Osteoblast (primary cell): ENCODE measurements around the gene GIPR. TPM values are rescaled to one million over a fixed set of nuclear protein-coding genes. Genes with fewer than 3 reads are reported as not detected.

Experiments
- DNase-seq: peaks from one replicate; pipeline ENCODE4 v3.0.0; 2011; ENCODE audit warnings: low spot score, mixed read lengths; ENCODE audit not compliant: insufficient read length; ENCODE audit errors: missing footprints
- H2AFZ ChIP-seq: 2 replicates; pipeline ENCODE4 v1.6.0; 2011; ENCODE audit warnings: mild to moderate bottlenecking, low read length
- H3K27ac ChIP-seq: 2 replicates; pipeline ENCODE4 v1.5.1; 2011; ENCODE audit warnings: mild to moderate bottlenecking, low read depth, low read length, moderate library complexity
- H3K27me3 ChIP-seq: 2 replicates; pipeline ENCODE4 v1.6.0; 2012; ENCODE audit warnings: mild to moderate bottlenecking, control low read depth, inconsistent platforms, low read length, moderate library complexity; ENCODE audit not compliant: insufficient read depth
- H3K36me3 ChIP-seq: 2 replicates; pipeline ENCODE4 v1.5.1; 2011; ENCODE audit warnings: mild to moderate bottlenecking, low read length, control low read depth, moderate library complexity; ENCODE audit not compliant: insufficient read depth
- H3K4me1 ChIP-seq: 2 replicates; pipeline ENCODE4 v1.5.1; 2011; ENCODE audit warnings: mild to moderate bottlenecking, low read length, control low read depth, moderate library complexity; ENCODE audit not compliant: insufficient read depth
- H3K4me2 ChIP-seq: 2 replicates; pipeline ENCODE4 v1.6.0; 2011; ENCODE audit warnings: mild to moderate bottlenecking, low read length; ENCODE audit not compliant: insufficient read depth
- H3K4me3 ChIP-seq: fragments of 200-600 bp; sonication (generic); 3 replicates; pipeline ENCODE4 v1.5.1; 2012; ENCODE audit warnings: mild to moderate bottlenecking, low read length, inconsistent platforms; ENCODE audit not compliant: insufficient read depth
- H3K79me2 ChIP-seq: 2 replicates; pipeline ENCODE4 v1.6.0; 2012; ENCODE audit warnings: mild to moderate bottlenecking, low read length, control low read depth, inconsistent platforms; ENCODE audit not compliant: insufficient read depth
- H3K9me3 ChIP-seq: 2 replicates; pipeline ENCODE4 v1.5.1; 2011; ENCODE audit warnings: low read depth, low read length, control low read depth
- H4K20me1 ChIP-seq: 2 replicates; pipeline ENCODE4 v1.6.0; 2012; ENCODE audit warnings: mild to moderate bottlenecking, low read length, control low read depth; ENCODE audit not compliant: insufficient read depth
- total RNA-seq: library from RNA; depleted of rRNA; stranded (reverse); fragments of >200 nt; gene quantifications from 2 replicates; pipeline ENCODE4 v1.2.3, GENCODE V29; 2012
- TF ChIP-seq, protein P1 (sequence below): IDR thresholded peaks from 2 replicates; pipeline ENCODE4 v1.5.1; 2011; ENCODE audit warnings: mild to moderate bottlenecking, low read depth, low read length, moderate library complexity; ENCODE audit errors: extremely low read depth

The GIPR gene
- total RNA-seq, 1 donor = under 0.01 TPM

DNA sequence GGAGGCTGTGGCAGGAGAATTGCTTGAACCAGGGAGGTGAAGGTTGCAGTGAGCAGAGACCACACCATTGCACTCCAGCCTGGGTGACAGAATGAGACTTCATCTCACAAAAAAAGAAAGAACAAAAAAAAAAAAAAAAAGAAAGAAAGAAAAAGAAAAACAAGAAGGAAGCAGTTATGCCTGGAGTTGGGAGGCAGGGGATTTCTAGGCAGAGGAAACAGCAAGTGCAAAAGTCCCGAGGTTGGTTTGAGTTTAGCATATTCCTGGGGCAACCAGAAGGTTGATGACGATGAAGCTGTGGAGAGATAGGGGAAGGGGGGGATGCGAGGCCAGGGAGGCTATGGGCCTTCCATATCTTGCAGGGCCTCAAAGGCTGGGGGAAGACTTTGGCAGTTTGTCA is 17.3 kb upstream of the GIPR start:
- Histone ChIP-seq H4K20me1 (no peaks in the 10 kb centered on the region), H3K4me3 (no peak overlapping the region), H2AFZ (no peak overlapping the region), H3K79me2 (no peaks in the 10 kb centered on the region), H3K27me3 (no peaks in the 10 kb centered on the region), H3K36me3 (no peaks in the 10 kb centered on the region), H3K4me2 (no peak overlapping the region), H3K27ac (no peak overlapping the region), H3K9me3 (no peaks in the 10 kb centered on the region), H3K4me1 (no peaks in the 10 kb centered on the region)
- DNase-seq = no peak
- TF ChIP-seq, protein P1, sequence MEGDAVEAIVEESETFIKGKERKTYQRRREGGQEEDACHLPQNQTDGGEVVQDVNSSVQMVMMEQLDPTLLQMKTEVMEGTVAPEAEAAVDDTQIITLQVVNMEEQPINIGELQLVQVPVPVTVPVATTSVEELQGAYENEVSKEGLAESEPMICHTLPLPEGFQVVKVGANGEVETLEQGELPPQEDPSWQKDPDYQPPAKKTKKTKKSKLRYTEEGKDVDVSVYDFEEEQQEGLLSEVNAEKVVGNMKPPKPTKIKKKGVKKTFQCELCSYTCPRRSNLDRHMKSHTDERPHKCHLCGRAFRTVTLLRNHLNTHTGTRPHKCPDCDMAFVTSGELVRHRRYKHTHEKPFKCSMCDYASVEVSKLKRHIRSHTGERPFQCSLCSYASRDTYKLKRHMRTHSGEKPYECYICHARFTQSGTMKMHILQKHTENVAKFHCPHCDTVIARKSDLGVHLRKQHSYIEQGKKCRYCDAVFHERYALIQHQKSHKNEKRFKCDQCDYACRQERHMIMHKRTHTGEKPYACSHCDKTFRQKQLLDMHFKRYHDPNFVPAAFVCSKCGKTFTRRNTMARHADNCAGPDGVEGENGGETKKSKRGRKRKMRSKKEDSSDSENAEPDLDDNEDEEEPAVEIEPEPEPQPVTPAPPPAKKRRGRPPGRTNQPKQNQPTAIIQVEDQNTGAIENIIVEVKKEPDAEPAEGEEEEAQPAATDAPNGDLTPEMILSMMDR = no peak

DNA sequence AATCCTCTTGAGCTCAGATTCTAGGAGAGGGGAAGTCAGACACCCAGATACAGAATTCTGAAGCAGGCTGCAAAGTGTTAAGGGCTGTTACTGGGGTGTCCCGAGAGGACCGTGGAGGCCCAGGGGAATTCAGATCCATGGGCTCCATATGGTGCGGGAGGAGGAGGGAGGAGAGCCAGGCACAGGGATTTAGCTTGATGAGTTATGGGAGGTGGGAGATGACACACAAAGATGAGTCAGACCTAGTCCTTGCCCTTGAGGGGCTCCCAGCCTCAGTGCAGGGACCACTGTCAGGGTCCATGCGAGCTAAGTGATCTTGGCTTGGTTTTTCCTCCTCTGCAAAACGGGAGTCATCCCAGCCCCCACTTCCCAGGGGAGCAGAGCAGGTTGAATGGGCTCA is 14.4 kb upstream of the GIPR start:
- Histone ChIP-seq H3K79me2 (no peaks in the 10 kb centered on the region), H3K27me3 (no peaks in the 10 kb centered on the region), H3K4me3 (no peak overlapping the region), H3K36me3 (no peaks in the 10 kb centered on the region), H3K4me2 (no peak overlapping the region), H3K27ac (no peak overlapping the region), H3K4me1 (no peaks in the 10 kb centered on the region), H2AFZ (no peak overlapping the region), H3K9me3 (no peaks in the 10 kb centered on the region), H4K20me1 (no peaks in the 10 kb centered on the region)
- peak; percentile 65 for DNase-seq
- TF ChIP-seq, protein P1 = no peak

GRCh38 chr19:45655073-45655472 is 12.9 kb upstream of the GIPR start:
- no peak overlapping the region for H2AFZ ChIP-seq
- no peak for DNase-seq
- TF ChIP-seq, protein P1 = no peak
- H3K4me3 ChIP-seq = no peak overlapping the region
- no peaks in the 10 kb centered on the region for H3K79me2 ChIP-seq
- no peaks in the 10 kb centered on the region for H3K4me1 ChIP-seq
- no peaks in the 10 kb centered on the region for H3K27me3 ChIP-seq
- no peak overlapping the region for H3K27ac ChIP-seq
- no peak overlapping the region for H3K4me2 ChIP-seq
- H4K20me1 ChIP-seq = no peaks in the 10 kb centered on the region
- no peaks in the 10 kb centered on the region for H3K36me3 ChIP-seq
- H3K9me3 ChIP-seq = no peaks in the 10 kb centered on the region

DNA sequence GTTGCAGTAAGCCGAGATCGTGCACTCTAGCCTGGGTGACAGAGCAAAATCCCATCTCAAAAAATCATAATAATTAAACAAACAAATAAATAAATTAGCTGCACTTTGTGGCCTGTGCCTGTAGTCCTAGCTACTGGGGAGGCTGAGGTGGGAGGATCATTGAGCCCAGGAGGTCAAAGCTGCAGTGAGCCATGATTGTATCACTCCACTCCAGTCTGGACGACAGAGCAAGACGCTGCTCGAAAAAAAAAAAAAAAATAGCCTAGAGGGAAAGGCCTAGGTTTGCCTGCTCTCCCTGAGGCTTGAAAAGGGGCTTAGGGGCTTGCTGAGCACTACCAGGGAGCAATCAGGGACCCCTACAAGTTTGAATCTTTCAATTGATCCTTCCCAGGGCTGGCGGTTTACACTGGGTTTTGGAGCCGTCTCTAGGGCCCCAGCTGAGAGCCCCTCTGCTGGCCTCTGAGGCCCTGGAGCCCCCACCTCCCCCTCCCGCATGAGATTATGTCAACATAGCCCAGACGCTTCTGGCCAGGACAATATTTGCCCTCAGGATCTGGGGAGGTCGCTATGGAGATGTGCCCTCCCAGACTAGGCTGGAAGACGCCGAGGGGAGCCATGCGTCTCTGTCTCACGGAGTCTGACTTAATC is 10.4 kb upstream of the GIPR start:
- Histone ChIP-seq H3K27ac (no peak overlapping the region), H3K4me2 (no peak overlapping the region), H3K27me3 (peaks cover 6% of the 10 kb centered on the region), H2AFZ (no peak overlapping the region), H3K4me3 (no peak overlapping the region), H4K20me1 (no peaks in the 10 kb centered on the region), H3K9me3 (no peaks in the 10 kb centered on the region), H3K36me3 (no peaks in the 10 kb centered on the region), H3K79me2 (no peaks in the 10 kb centered on the region), H3K4me1 (no peaks in the 10 kb centered on the region)
- no peak for DNase-seq
- TF ChIP-seq, protein P1 = no peak
